H9 (cell line): Measurements from ENCODE around the gene C19orf85. TPM values are rescaled to one million over a fixed set of nuclear protein-coding genes. Genes with fewer than 3 reads are reported as not detected.

ENCODE experiments used
- DNase-seq: peaks from one replicate; pipeline ENCODE4 v3.0.0-alpha.2; 2017
- H2AFZ ChIP-seq: one replicate; pipeline ENCODE4 v1.6.1; 2013; ENCODE audit warnings: mild to moderate bottlenecking, low read length, control low read depth, moderate library complexity
- H2AK5ac ChIP-seq: 2 replicates; pipeline ENCODE4 v1.6.1; 2013; ENCODE audit warnings: low read length, control low read depth, mixed read lengths; ENCODE audit not compliant: insufficient read length
- H2BK120ac ChIP-seq: one replicate; pipeline ENCODE4 v1.6.1; 2013; ENCODE audit warnings: low read depth, mild to moderate bottlenecking, low read length, control low read depth, inconsistent platforms; ENCODE audit not compliant: poor library complexity, severe bottlenecking
- H2BK12ac ChIP-seq: 2 replicates; pipeline ENCODE4 v1.6.1; 2013; ENCODE audit warnings: low read length, control low read depth, mixed read lengths, low read depth; ENCODE audit not compliant: insufficient read length
- H2BK15ac ChIP-seq: 2 replicates; pipeline ENCODE4 v1.6.1; 2013; ENCODE audit warnings: low read depth, low read length, control low read depth
- H2BK20ac ChIP-seq: one replicate; pipeline ENCODE4 v1.6.1; 2013; ENCODE audit warnings: low read depth, mild to moderate bottlenecking, low read length, control low read depth, inconsistent platforms; ENCODE audit not compliant: poor library complexity, severe bottlenecking
- H2BK5ac ChIP-seq: 2 replicates; pipeline ENCODE4 v1.6.1; 2013; ENCODE audit warnings: low read length, control low read depth, mixed read lengths; ENCODE audit not compliant: insufficient read length
- H3K14ac ChIP-seq: 2 replicates; pipeline ENCODE4 v1.6.1; 2013; ENCODE audit warnings: low read length, control low read depth; ENCODE audit not compliant: insufficient read depth
- H3K18ac ChIP-seq: 2 replicates; pipeline ENCODE4 v1.6.1; 2013; ENCODE audit warnings: low read depth, mild to moderate bottlenecking, mixed read lengths, low read length, control low read depth; ENCODE audit not compliant: insufficient read length
- H3K23ac ChIP-seq: 2 replicates; pipeline ENCODE4 v1.6.1; 2013; ENCODE audit warnings: low read length, control low read depth, mixed read lengths, low read depth; ENCODE audit not compliant: insufficient read length
- H3K23me2 ChIP-seq: 2 replicates; pipeline ENCODE4 v1.6.1; 2013; ENCODE audit warnings: low read depth, mild to moderate bottlenecking, mixed read lengths, low read length, control low read depth; ENCODE audit not compliant: insufficient read length, poor library complexity, severe bottlenecking
- H3K27ac ChIP-seq: 2 replicates; pipeline ENCODE4 v1.5.1; 2013; ENCODE audit warnings: low read length, control low read depth, mixed read lengths, low read depth; ENCODE audit not compliant: insufficient read length
- H3K27me3 ChIP-seq: 2 replicates; pipeline ENCODE4 v1.6.1; 2013; ENCODE audit warnings: low read length, control low read depth, inconsistent platforms; ENCODE audit not compliant: insufficient read depth
- H3K4ac ChIP-seq: 2 replicates; pipeline ENCODE4 v1.6.1; 2013; ENCODE audit warnings: low read depth, mild to moderate bottlenecking, control low read depth, inconsistent platforms, low read length, moderate library complexity
- H3K4me1 ChIP-seq: 2 replicates; pipeline ENCODE4 v1.6.1; 2013; ENCODE audit warnings: low read length, control low read depth, inconsistent platforms; ENCODE audit not compliant: insufficient read depth
- H3K4me2 ChIP-seq: 2 replicates; pipeline ENCODE4 v1.6.1; 2013; ENCODE audit warnings: low read length, control low read depth, mixed read lengths; ENCODE audit not compliant: insufficient read length, insufficient read depth
- H3K56ac ChIP-seq: 2 replicates; pipeline ENCODE4 v1.6.1; 2013; ENCODE audit warnings: low read depth, mild to moderate bottlenecking, mixed read lengths, low read length, control low read depth; ENCODE audit not compliant: insufficient read length
- H3K79me1 ChIP-seq: 2 replicates; pipeline ENCODE4 v1.6.1; 2013; ENCODE audit warnings: low read depth, mild to moderate bottlenecking, moderate library complexity, low read length, control low read depth, inconsistent platforms; ENCODE audit not compliant: insufficient read depth, poor library complexity, severe bottlenecking
- H3K79me2 ChIP-seq: 2 replicates; pipeline ENCODE4 v1.6.1; 2013; ENCODE audit warnings: low read length, control low read depth, inconsistent platforms; ENCODE audit not compliant: insufficient read depth
- H3K9ac ChIP-seq: 2 replicates; pipeline ENCODE4 v1.6.1; 2013; ENCODE audit warnings: low read length, control low read depth, mixed read lengths; ENCODE audit not compliant: insufficient read length; ENCODE audit errors: extremely low read depth
- H3K9me3 ChIP-seq: one replicate; pipeline ENCODE4 v1.6.1; 2013; ENCODE audit warnings: low read depth, low read length, inconsistent platforms; ENCODE audit not compliant: control insufficient read depth
- H3T11ph ChIP-seq: one replicate; pipeline ENCODE4 v1.6.1; 2013; ENCODE audit warnings: mild to moderate bottlenecking, low read length, control low read depth, inconsistent platforms
- H4K20me1 ChIP-seq: one replicate; pipeline ENCODE4 v1.6.1; 2013; ENCODE audit not compliant: control insufficient read depth, insufficient read length, insufficient read depth
- H4K5ac ChIP-seq: 2 replicates; pipeline ENCODE4 v1.6.1; 2013; ENCODE audit warnings: low read depth, mild to moderate bottlenecking, mixed read lengths, low read length, control low read depth; ENCODE audit not compliant: insufficient read length
- H4K8ac ChIP-seq: replicated peaks from 2 replicates; pipeline ENCODE4 v1.6.1; 2013; ENCODE audit warnings: low read length, control low read depth, mixed read lengths, low read depth; ENCODE audit not compliant: insufficient read length
- H4K91ac ChIP-seq: 2 replicates; pipeline ENCODE4 v1.6.1; 2013; ENCODE audit warnings: low read depth, mild to moderate bottlenecking, moderate library complexity, mixed read lengths, low read length, control low read depth; ENCODE audit not compliant: insufficient read length
- H3K27ac Mint-ChIP-seq, 3 experiments: 2 replicates in 2 of 3; 3 replicates in 1 of 3; pipeline ENCODE4 v1.8.0; 2020 to 2021; ENCODE audit warnings: mixed read lengths in 3 of 3, mild to moderate bottlenecking in 1 of 3, moderate library complexity in 1 of 3
- H3K27me3 Mint-ChIP-seq: 2 replicates; pipeline ENCODE4 v1.8.0; 2021; ENCODE audit warnings: low read depth, mild to moderate bottlenecking, moderate library complexity, mixed read lengths
- H3K36me3 Mint-ChIP-seq, 3 experiments: 2 replicates in 2 of 3; 3 replicates in 1 of 3; pipeline ENCODE4 v1.8.0; 2020 to 2021; ENCODE audit warnings: low read depth in 3 of 3, mixed read lengths in 3 of 3; ENCODE audit not compliant: insufficient read depth in 1 of 3
- H3K4me1 Mint-ChIP-seq, 2 experiments: 2 replicates each; pipeline ENCODE4 v1.8.0; 2020; ENCODE audit warnings: mixed read lengths in 2 of 2
- H3K4me3 Mint-ChIP-seq, 2 experiments: 2 replicates in 1 of 2; 3 replicates in 1 of 2; pipeline ENCODE4 v1.8.0; 2020 to 2021; ENCODE audit warnings: mild to moderate bottlenecking in 2 of 2, mixed read lengths in 2 of 2, moderate library complexity in 1 of 2
- H3K9me3 Mint-ChIP-seq, 2 experiments: 2 replicates in 1 of 2; 3 replicates in 1 of 2; pipeline ENCODE4 v1.8.0; 2020; ENCODE audit warnings: mild to moderate bottlenecking in 2 of 2, mixed read lengths in 2 of 2, moderate library complexity in 1 of 2
- CTCF ChIP-seq: fragments of 200-600 bp; sonication (generic); conservative IDR thresholded peaks from 3 replicates; pipeline ENCODE4 v1.8.0; 2021; ENCODE audit warnings: antibody characterized with exemption, mild to moderate bottlenecking
- WGBS: extraction: QIAGEN DNeasy Blood & Tissue Kit; methylation state at CpG from one replicate; pipeline ENCODE4 v1.1.7; 2013; ENCODE audit warnings: missing lambda C conversion rate, low lambda C conversion rate, mixed read lengths; ENCODE audit not compliant: insufficient read length; ENCODE audit errors: extremely low coverage; 5-methylcytosine and 5-hydroxymethylcytosine counted together
- total RNA-seq: library from RNA; stranded (reverse); gene quantifications from 2 replicates; pipeline ENCODE4 v1.2.1, GENCODE V29; 2021

Gene C19orf85
- total RNA-seq, 1 experiment from 2014 or later: 1.2 TPM

GRCh38 chr19:55441319-55441691 lies 23.2 kb downstream of the C19orf85 start:
- H2BK12ac ChIP-seq: no peak overlapping the region
- H3K56ac ChIP-seq: no peak overlapping the region
- peaks cover 21% of the 10 kb centered on the region for H3K23me2 ChIP-seq
- H2AFZ ChIP-seq: no peak overlapping the region
- Mint-ChIP-seq H3K27ac (no peak overlapping the region), H3K9me3 (peaks cover 0 to 5% of the 10 kb centered on the region in 2 experiments; a peak in 3 of 5 replicates), H3K4me1 (peaks cover 13 to 31% of the 10 kb centered on the region in 2 experiments), H3K4me3 (peak overlapping the region; percentile 50 to 75), H3K27me3 (peaks cover 52% of the 10 kb centered on the region), H3K36me3 (no peaks in the 10 kb centered on the region; a peak in 1 of 7 replicates)
- no peaks in the 10 kb centered on the region for H3K79me2 ChIP-seq
- H3K9ac ChIP-seq: no peak overlapping the region
- 0 out of 2 replicates have a peak, but pooled peaks cover 2% of the 10 kb centered on the region for H3K4me1 ChIP-seq
- H4K91ac ChIP-seq: no peak overlapping the region
- no peak for TF ChIP-seq CTCF
- WGBS: no CpG with 5 or more reads among the region's 21 CpGs
- H3K18ac ChIP-seq: no peak overlapping the region
- H3K27me3 ChIP-seq: peaks cover 30% of the 10 kb centered on the region
- H2BK20ac ChIP-seq: no peak overlapping the region
- H3K4me2 ChIP-seq: peak overlapping the region; percentile 69
- no peak overlapping the region for H3K27ac ChIP-seq
- no peak overlapping the region for H3T11ph ChIP-seq
- no peak overlapping the region for H2BK15ac ChIP-seq
- DNase-seq: peak; percentile 46
- H2BK5ac ChIP-seq: no peak overlapping the region
- H4K20me1 ChIP-seq: no peaks in the 10 kb centered on the region
- H2AK5ac ChIP-seq: no peak overlapping the region
- no peak overlapping the region for H2BK120ac ChIP-seq
- no peaks in the 10 kb centered on the region for H3K79me1 ChIP-seq
- H3K23ac ChIP-seq: no peak overlapping the region
- H3K4ac ChIP-seq: no peak overlapping the region
- H3K14ac ChIP-seq: no peak overlapping the region
- no peaks in the 10 kb centered on the region for H3K9me3 ChIP-seq
- no peak overlapping the region for H4K5ac ChIP-seq
- no peak overlapping the region for H4K8ac ChIP-seq
